Smooth muscle cell (in vitro differentiated cells): ENCODE data around the gene RAB39A. TPM values are rescaled to one million over a fixed set of nuclear protein-coding genes. Genes with fewer than 3 reads are reported as not detected.
"Not testable (repeated sequence)": the region's sequence is repeated elsewhere in the genome, so short reads cannot be mapped to it uniquely, and the experiment has no call there.

ENCODE experiments used
- DNase-seq: peaks from one replicate; lab custom pipeline; 2025; ENCODE audit not compliant: unreplicated experiment; lab: John Stamatoyannopoulos, UW
- H2AFZ ChIP-seq: fragments of 200-600 bp; sonication (generic); 2 replicates; pipeline ENCODE4 v1.6.0; 2016; ENCODE audit warnings: antibody characterized with exemption, low read depth, mild to moderate bottlenecking
- H3F3A ChIP-seq: fragments of 200-600 bp; sonication (generic); 2 replicates; pipeline ENCODE4 v1.6.0; 2017; ENCODE audit warnings: antibody characterized with exemption, low read depth
- H3K27ac ChIP-seq: fragments of 200-600 bp; sonication (generic); 2 replicates; pipeline ENCODE4 v1.5.1; 2016; ENCODE audit warnings: low read depth, mild to moderate bottlenecking
- H3K27me3 ChIP-seq: fragments of 200-600 bp; sonication (generic); 2 replicates; pipeline ENCODE4 v1.6.1; 2016; ENCODE audit warnings: low read depth, mild to moderate bottlenecking
- H3K36me3 ChIP-seq: fragments of 200-600 bp; sonication (generic); 2 replicates; pipeline ENCODE4 v1.5.1; 2016; ENCODE audit warnings: low read depth
- H3K4me1 ChIP-seq: fragments of 200-600 bp; sonication (generic); 2 replicates; pipeline ENCODE4 v1.5.1; 2016; ENCODE audit warnings: low read depth
- H3K4me2 ChIP-seq: fragments of 200-600 bp; sonication (generic); 2 replicates; pipeline ENCODE4 v1.6.0; 2016; ENCODE audit warnings: mild to moderate bottlenecking
- H3K4me3 ChIP-seq: fragments of 200-600 bp; sonication (generic); 2 replicates; pipeline ENCODE4 v1.5.1; 2016; ENCODE audit warnings: mild to moderate bottlenecking
- H3K79me2 ChIP-seq: fragments of 200-600 bp; sonication (generic); 2 replicates; pipeline ENCODE4 v1.6.0; 2016; ENCODE audit warnings: low read depth, mild to moderate bottlenecking
- H3K9ac ChIP-seq: fragments of 200-600 bp; sonication (generic); 2 replicates; pipeline ENCODE4 v1.6.0; 2016; ENCODE audit warnings: low read depth
- H3K9me3 ChIP-seq: fragments of 200-600 bp; sonication (generic); replicated peaks from 2 replicates; pipeline ENCODE4 v1.5.1; 2016; ENCODE audit warnings: low read depth
- H4K20me1 ChIP-seq: fragments of 200-600 bp; sonication (generic); 2 replicates; pipeline ENCODE4 v1.6.0; 2016; ENCODE audit warnings: low read depth
- CTCF ChIP-seq: fragments of 200-600 bp; sonication (generic); IDR thresholded peaks from 2 replicates; pipeline ENCODE4 v1.5.1; 2017; ENCODE audit warnings: borderline replicate concordance, mild to moderate bottlenecking, antibody characterized with exemption; ENCODE audit not compliant: insufficient read depth, poor library complexity, severe bottlenecking
- WGBS: methylation state at CpG from one replicate; pipeline ENCODE4 v1.1.7; 2016; ENCODE audit warnings: low lambda C conversion rate; 5-methylcytosine and 5-hydroxymethylcytosine counted together
- polyA plus RNA-seq: library from polyadenylated mRNA; unstranded; fragments of >200 nt; fragmentation: Nextera tagmentation; extraction: Ambion mirVana; gene quantifications from 2 replicates; pipeline ENCODE4 v1.2.1, GENCODE V29; 2016
- total RNA-seq: library from RNA; depleted of rRNA; stranded (reverse); fragments of >200 nt; gene quantifications from 2 replicates; pipeline ENCODE4 v1.2.3, GENCODE V29; 2014

RAB39A gene
- total and polyA plus RNA-seq, 2 experiments from 2014 or later, result not detected

GRCh38 chr11:107908211-107908610, 20.0 kb upstream of the RAB39A start:
- no peaks in the 10 kb centered on the region for H3K27me3 ChIP-seq
- no peaks in the 10 kb centered on the region for H3K79me2 ChIP-seq
- no peak overlapping the region for H3K9ac ChIP-seq
- no peaks in the 10 kb centered on the region for H3K4me1 ChIP-seq
- H2AFZ ChIP-seq, result no peak overlapping the region
- no peak overlapping the region for H3K4me2 ChIP-seq
- no peak overlapping the region for H3K4me3 ChIP-seq
- no peak for DNase-seq
- TF ChIP-seq CTCF, result no peak
- no peaks in the 10 kb centered on the region for H3K36me3 ChIP-seq
- 96% methylated on average over 23 of the region's 23 CpGs for WGBS
- no peaks in the 10 kb centered on the region for H3K9me3 ChIP-seq
- no peaks in the 10 kb centered on the region for H3F3A ChIP-seq
- no peak overlapping the region for H3K27ac ChIP-seq
- no peaks in the 10 kb centered on the region for H4K20me1 ChIP-seq

- not testable (repeated sequence) for H3K27me3 ChIP-seq, H2AFZ ChIP-seq, H3K79me2 ChIP-seq, H3F3A ChIP-seq, DNase-seq, H3K4me2 ChIP-seq, H3K36me3 ChIP-seq, H3K9me3 ChIP-seq, H3K4me1 ChIP-seq, H4K20me1 ChIP-seq, H3K9ac ChIP-seq, H3K4me3 ChIP-seq, H3K27ac ChIP-seq
- WGBS, result no CpG with 5 or more reads among the region's 38 CpGs
Measured at GRCh38 chr11:107912415-107912814, 15.8 kb upstream of the RAB39A start.

- H3K4me2 ChIP-seq, result no peak overlapping the region
- H4K20me1 ChIP-seq, result no peaks in the 10 kb centered on the region
- H3K27ac ChIP-seq, result no peak overlapping the region
- no peaks in the 10 kb centered on the region for H3K9me3 ChIP-seq
- H3K4me1 ChIP-seq, result no peaks in the 10 kb centered on the region
- H3K36me3 ChIP-seq, result no peaks in the 10 kb centered on the region
- WGBS, result 94% methylated on average over 5 of the region's 5 CpGs
- no peaks in the 10 kb centered on the region for H3F3A ChIP-seq
- no peak for TF ChIP-seq CTCF
- H3K9ac ChIP-seq, result no peak overlapping the region
- DNase-seq, result no peak
- H3K4me3 ChIP-seq, result no peak overlapping the region
- no peaks in the 10 kb centered on the region for H3K79me2 ChIP-seq
- no peaks in the 10 kb centered on the region for H3K27me3 ChIP-seq
- H2AFZ ChIP-seq, result no peak overlapping the region
Measured at GRCh38 chr11:107915229-107915628, 13.0 kb upstream of the RAB39A start.

GRCh38 chr11:107916671-107917241, 11.5 kb upstream of the RAB39A start:
- peak; percentile 64 for TF ChIP-seq CTCF
- H3K9ac ChIP-seq, result no peak overlapping the region
- H2AFZ ChIP-seq, result no peak overlapping the region
- no peak for DNase-seq
- no peaks in the 10 kb centered on the region for H3K27me3 ChIP-seq
- H3K4me2 ChIP-seq, result no peak overlapping the region
- H3F3A ChIP-seq, result no peaks in the 10 kb centered on the region
- H3K9me3 ChIP-seq, result no peaks in the 10 kb centered on the region
- no peak overlapping the region for H3K4me3 ChIP-seq
- no peaks in the 10 kb centered on the region for H3K79me2 ChIP-seq
- H3K36me3 ChIP-seq, result no peaks in the 10 kb centered on the region
- H3K4me1 ChIP-seq, result no peaks in the 10 kb centered on the region
- H4K20me1 ChIP-seq, result no peaks in the 10 kb centered on the region
- 44% methylated on average over 13 of the region's 13 CpGs for WGBS
- H3K27ac ChIP-seq, result no peak overlapping the region
